PC-9 (cell line): ENCODE data around the gene ZNRD2. TPM values are rescaled to one million over a fixed set of nuclear protein-coding genes. Genes with fewer than 3 reads are reported as not detected.

Source experiments
- BruUV-seq: library from RNA; stranded (reverse); fragments of 400-500 nt; replicated peaks from 2 replicates; lab custom pipeline; 2021; lab: Mats Ljungman, UMichigan
- CTCF ChIA-PET: fragments of 300-600 bp; sonication (Branson Sonifier 250); formaldehyde crosslinking; loops from one replicate; lab custom pipeline; 2022; ENCODE audit warnings: antibody characterized with exemption; lab: Charles Lee
- POLR2A ChIA-PET: fragments of 300-600 bp; sonication (Branson Sonifier 250); formaldehyde crosslinking; loops from one replicate; lab custom pipeline; 2022; ENCODE audit warnings: antibody characterized with exemption; ENCODE audit not compliant: unreplicated experiment; lab: Charles Lee
- DNase-seq, 2 experiments: peaks; one replicate each; pipeline versions ENCODE4 v3.0.0 to v3.0.0-alpha.2; 2015 to 2022; ENCODE audit warnings: mixed read lengths in 1 of 2
- H2AFZ ChIP-seq: fragments of 200-600 bp; sonication (generic); 2 replicates; pipeline ENCODE4 v1.8.1; 2017; ENCODE audit warnings: antibody characterized with exemption
- H3F3A ChIP-seq: fragments of 200-600 bp; sonication (generic); 2 replicates; pipeline ENCODE4 v1.8.1; 2017; ENCODE audit warnings: antibody characterized with exemption, mild to moderate bottlenecking, low read depth; ENCODE audit not compliant: insufficient read depth
- H3K27ac ChIP-seq: fragments of 200-600 bp; sonication (generic); 2 replicates; pipeline ENCODE4 v1.6.1; 2016; ENCODE audit warnings: mixed run types
- H3K27me3 ChIP-seq: fragments of 200-600 bp; sonication (generic); 2 replicates; pipeline ENCODE4 v1.6.1; 2016; ENCODE audit warnings: low read depth, mixed run types; ENCODE audit not compliant: insufficient read depth
- H3K36me3 ChIP-seq: fragments of 200-600 bp; sonication (generic); 2 replicates; pipeline ENCODE4 v1.6.1; 2016; ENCODE audit warnings: low read depth, mixed run types
- H3K4me1 ChIP-seq: fragments of 200-600 bp; sonication (generic); replicated peaks from 2 replicates; pipeline ENCODE4 v1.6.1; 2016; ENCODE audit warnings: mixed run types; ENCODE audit not compliant: insufficient read depth
- H3K4me2 ChIP-seq: fragments of 200-600 bp; sonication (generic); 2 replicates; pipeline ENCODE4 v1.6.1; 2017; ENCODE audit warnings: mixed run types
- H3K4me3 ChIP-seq: fragments of 200-600 bp; sonication (generic); 2 replicates; pipeline ENCODE4 v1.6.1; 2016; ENCODE audit warnings: mixed run types
- H3K79me2 ChIP-seq: fragments of 200-600 bp; sonication (generic); 2 replicates; pipeline ENCODE4 v1.6.1; 2017; ENCODE audit warnings: low read depth, mixed run types
- H3K9me2 ChIP-seq: fragments of 200-600 bp; sonication (generic); 2 replicates; pipeline ENCODE4 v1.8.1; 2017; ENCODE audit warnings: mild to moderate bottlenecking; ENCODE audit not compliant: insufficient read depth
- H3K9me3 ChIP-seq: fragments of 200-600 bp; sonication (generic); 2 replicates; pipeline ENCODE4 v1.8.1; 2016; ENCODE audit warnings: low read depth; ENCODE audit not compliant: insufficient read depth
- H4K20me1 ChIP-seq: fragments of 200-600 bp; sonication (generic); 2 replicates; pipeline ENCODE4 v1.8.1; 2017; ENCODE audit not compliant: insufficient read depth
- CTCF ChIP-seq: fragments of 200-600 bp; sonication (generic); conservative IDR thresholded peaks from 2 replicates; pipeline ENCODE4 v1.6.1; 2017; ENCODE audit warnings: mixed run types, antibody characterized with exemption, mild to moderate bottlenecking, moderate library complexity
- EZH2 ChIP-seq: fragments of 200-600 bp; sonication (generic); IDR thresholded peaks from 2 replicates; pipeline ENCODE4 v1.8.0; 2017; ENCODE audit warnings: antibody characterized with exemption, low read depth
- intact Hi-C: fragments of 100-400 bp; cut with micrococcal nuclease; formaldehyde crosslinking; loops from one replicate; pipeline ENCODE4 v1.10.0; 2022; ENCODE audit not compliant: unreplicated experiment
- total RNA-seq: library from RNA; stranded (reverse); gene quantifications from 2 replicates; pipeline ENCODE4 v1.2.3, GENCODE V29; 2021

The ZNRD2 gene
- total RNA-seq, 1 experiment from 2014 or later: 51.4 TPM

- Histone ChIP-seq H3K27me3 (no peaks in the 10 kb centered on the region), H3K36me3 (peaks cover 13% of the 10 kb centered on the region), H3K9me3 (no peaks in the 10 kb centered on the region), H3K9me2 (no peaks in the 10 kb centered on the region), H3K4me3 (no peak overlapping the region), H3K4me1 (peaks cover 15% of the 10 kb centered on the region; the same call in 1 of the 2 replicates), H4K20me1 (peaks cover 54% of the 10 kb centered on the region), H3K79me2 (peaks cover 55% of the 10 kb centered on the region), H3F3A (peaks cover 14% of the 10 kb centered on the region), H3K4me2 (no peak overlapping the region), H3K27ac (no peak overlapping the region), H2AFZ (no peak overlapping the region)
- ChIA-PET CTCF (no interaction called here), POLR2A (interaction anchor here (0.7 kb wide), 1 partner anchor 61 kb away, joined by 4 read pairs; no protein-coding TSS in a partner anchor)
- DNase-seq: no peak
- BruUV-seq: no TSS peak
- intact Hi-C loops: loop anchor here (5.0 kb wide), 1 partner anchor 34 kb away; no protein-coding TSS in a partner anchor
- no peak for TF ChIP-seq EZH2
- TF ChIP-seq CTCF: no peak
These were observed 47.9 kb downstream of the ZNRD2 start for GRCh38 chr11:65617990-65618751.

DNA sequence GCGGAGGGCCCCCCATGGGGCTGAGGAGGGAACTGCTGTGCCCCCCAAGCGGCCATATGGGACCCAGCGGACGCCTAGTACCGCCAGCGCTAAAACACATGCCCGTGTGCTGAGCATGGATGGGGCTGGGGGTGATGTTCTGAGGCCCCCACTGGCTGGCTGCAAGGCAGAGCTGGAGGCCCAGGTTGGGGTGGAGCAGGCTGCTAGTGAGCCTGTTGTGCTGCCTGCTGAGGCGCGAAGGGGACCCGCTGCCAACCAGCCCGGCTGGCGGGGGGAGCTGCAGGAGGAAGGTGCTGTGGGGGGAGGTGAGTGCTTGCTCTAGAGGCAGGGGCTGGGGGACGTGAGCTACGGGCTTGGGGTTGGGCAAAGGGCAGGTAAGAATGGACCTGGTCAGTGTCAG, 48.5 kb downstream of the ZNRD2 start:
- peaks cover 14% of the 10 kb centered on the region for H3F3A ChIP-seq
- ChIA-PET POLR2A (interaction anchor here (0.7 kb wide), 1 partner anchor 62 kb away, joined by 4 read pairs; no protein-coding TSS in a partner anchor), CTCF (no interaction called here)
- H3K4me2 ChIP-seq: no peak overlapping the region
- no peaks in the 10 kb centered on the region for H3K9me2 ChIP-seq
- H3K79me2 ChIP-seq: peaks cover 49% of the 10 kb centered on the region
- H3K4me1 ChIP-seq: peaks cover 11% of the 10 kb centered on the region; the same call in 1 of the 2 replicates
- H3K4me3 ChIP-seq: no peak overlapping the region
- no peak for DNase-seq
- no peak overlapping the region for H3K27ac ChIP-seq
- H3K36me3 ChIP-seq: peaks cover 13% of the 10 kb centered on the region
- H4K20me1 ChIP-seq: peaks cover 56% of the 10 kb centered on the region
- intact Hi-C loops: loop anchor here (5.0 kb wide), 1 partner anchor 34 kb away; no protein-coding TSS in a partner anchor
- no peaks in the 10 kb centered on the region for H3K9me3 ChIP-seq
- no peaks in the 10 kb centered on the region for H3K27me3 ChIP-seq
- no peak overlapping the region for H2AFZ ChIP-seq
- TF ChIP-seq CTCF (no peak), EZH2 (no peak)
- no TSS peak for BruUV-seq

DNA sequence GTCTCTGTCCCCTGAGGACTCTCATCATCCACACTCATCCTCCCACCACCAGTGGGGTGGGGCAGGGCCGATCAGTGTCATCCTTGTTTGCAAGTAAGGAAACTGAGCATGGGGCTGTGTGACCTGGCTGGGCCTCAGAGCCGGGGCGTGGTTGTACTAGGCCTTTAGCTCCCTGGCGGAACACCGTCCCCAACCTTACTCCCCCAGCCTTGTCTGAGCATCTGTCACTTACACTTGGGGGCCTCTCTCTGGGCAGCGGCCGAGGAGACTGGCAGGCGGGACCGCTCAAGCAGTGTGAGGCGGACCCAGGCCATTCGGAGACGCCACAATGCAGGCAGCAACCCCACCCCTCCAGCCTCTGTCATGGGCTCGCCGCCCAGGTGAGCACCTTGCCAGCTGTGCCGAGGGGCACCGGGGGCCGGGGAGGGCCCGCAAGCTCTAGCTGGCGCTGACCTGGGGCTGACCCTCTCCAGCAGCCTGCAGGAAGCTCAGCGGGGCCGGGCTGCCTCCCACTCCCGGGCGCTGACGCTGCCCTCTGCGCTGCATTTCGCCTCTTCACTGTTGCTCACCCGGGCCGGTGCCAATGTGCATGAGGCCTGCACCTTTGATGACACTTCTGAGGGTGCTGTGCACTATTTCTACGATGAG, 49.1 kb downstream of the ZNRD2 start:
- H2AFZ ChIP-seq: no peak overlapping the region
- ChIA-PET POLR2A (no interaction called here), CTCF (no interaction called here)
- H3K36me3 ChIP-seq: peaks cover 16% of the 10 kb centered on the region
- H4K20me1 ChIP-seq: peaks cover 61% of the 10 kb centered on the region
- TF ChIP-seq CTCF (no peak), EZH2 (no peak)
- BruUV-seq: no TSS peak
- intact Hi-C loops: loop anchor here (5.0 kb wide), 1 partner anchor 33 kb away; no protein-coding TSS in a partner anchor
- peaks cover 44% of the 10 kb centered on the region for H3K79me2 ChIP-seq
- DNase-seq: no peak
- H3K9me2 ChIP-seq: no peaks in the 10 kb centered on the region
- no peaks in the 10 kb centered on the region for H3K9me3 ChIP-seq
- H3K4me1 ChIP-seq: peaks cover 11% of the 10 kb centered on the region; the same call in 1 of the 2 replicates
- peaks cover 14% of the 10 kb centered on the region for H3F3A ChIP-seq
- no peak overlapping the region for H3K4me2 ChIP-seq
- no peak overlapping the region for H3K4me3 ChIP-seq
- no peak overlapping the region for H3K27ac ChIP-seq
- H3K27me3 ChIP-seq: no peaks in the 10 kb centered on the region
